Measurements from ENCODE around the gene HEXB. TPM values are rescaled to one million over a fixed set of nuclear protein-coding genes. Genes with fewer than 3 reads are reported as not detected.
A peak's percentile ranks its signal among the peaks of the same experiment; 100 is the strongest.

HEXB gene
- polyA plus RNA-seq (ENCODE audit: insufficient read length in 4 of 4): 100 to 1,000 TPM; 114 to 167 (median 142) TPM

DNA sequence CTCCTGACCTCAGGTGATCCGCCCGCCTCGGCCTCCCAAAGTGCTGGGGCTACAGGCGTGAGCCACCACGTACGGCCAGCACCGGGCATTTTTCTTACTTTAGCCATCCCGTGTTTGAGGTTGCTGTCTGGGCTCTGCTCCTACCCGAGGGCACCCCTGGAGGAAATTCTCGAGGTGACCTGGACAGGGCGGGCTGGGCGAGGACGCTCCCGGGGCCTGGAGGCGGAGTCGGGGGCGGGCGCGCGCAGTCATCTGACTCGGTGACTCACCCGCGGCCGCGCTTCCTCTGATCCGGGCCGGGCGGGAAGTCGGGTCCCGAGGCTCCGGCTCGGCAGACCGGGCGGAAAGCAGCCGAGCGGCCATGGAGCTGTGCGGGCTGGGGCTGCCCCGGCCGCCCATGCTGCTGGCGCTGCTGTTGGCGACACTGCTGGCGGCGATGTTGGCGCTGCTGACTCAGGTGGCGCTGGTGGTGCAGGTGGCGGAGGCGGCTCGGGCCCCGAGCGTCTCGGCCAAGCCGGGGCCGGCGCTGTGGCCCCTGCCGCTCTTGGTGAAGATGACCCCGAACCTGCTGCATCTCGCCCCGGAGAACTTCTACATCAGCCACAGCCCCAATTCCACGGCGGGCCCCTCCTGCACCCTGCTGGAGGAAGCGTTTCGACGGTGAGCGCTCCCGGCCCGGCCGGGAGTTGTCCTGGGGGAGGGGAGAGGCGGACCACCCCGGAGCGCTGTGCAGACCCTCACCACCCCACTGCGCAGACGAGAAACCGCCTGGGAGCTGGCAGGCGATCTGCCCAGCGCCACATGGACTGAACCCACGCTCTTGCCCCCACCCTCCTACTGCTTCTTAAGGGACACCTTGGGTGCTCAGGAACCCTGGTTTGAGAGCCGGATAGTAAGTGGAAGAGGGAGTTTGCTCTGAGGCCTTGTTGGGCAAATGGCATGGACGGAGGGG, at the start of gene HEXB:
Gene HEXB, plus strand, starts transcription at position 334 of the 952 bp plus-strand sequence. Its CDS starts 28 bp downstream, at position 362.
- peak in 3 of 4 donors; percentile 59 to 70 (median 65) for DNase-seq (ENCODE audit: low read depth in 4 of 4, low spot score in 2 of 4)

DNA sequence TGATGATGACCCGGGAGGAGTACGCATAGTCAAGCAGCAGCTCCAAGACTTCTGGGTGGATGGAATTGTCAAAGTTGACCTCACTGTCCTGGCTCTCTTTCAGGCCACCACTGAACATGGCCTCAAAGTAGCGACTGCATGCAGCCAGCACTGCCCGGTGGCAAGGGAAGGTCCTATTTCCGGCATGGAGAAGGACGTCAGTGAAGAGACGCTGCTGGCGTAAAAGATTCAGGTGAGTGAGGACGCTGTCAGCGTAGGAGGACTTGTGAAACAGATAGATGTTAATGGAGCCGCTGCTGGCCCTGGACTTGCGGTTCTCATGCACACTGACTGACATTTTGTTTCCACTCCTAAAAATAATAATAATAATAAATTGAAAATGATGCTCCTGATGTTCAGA, 48.9 kb upstream of the HEXB start:
- DNase-seq (ENCODE audit: low read depth in 4 of 4, low spot score in 2 of 4): no peak

DNA sequence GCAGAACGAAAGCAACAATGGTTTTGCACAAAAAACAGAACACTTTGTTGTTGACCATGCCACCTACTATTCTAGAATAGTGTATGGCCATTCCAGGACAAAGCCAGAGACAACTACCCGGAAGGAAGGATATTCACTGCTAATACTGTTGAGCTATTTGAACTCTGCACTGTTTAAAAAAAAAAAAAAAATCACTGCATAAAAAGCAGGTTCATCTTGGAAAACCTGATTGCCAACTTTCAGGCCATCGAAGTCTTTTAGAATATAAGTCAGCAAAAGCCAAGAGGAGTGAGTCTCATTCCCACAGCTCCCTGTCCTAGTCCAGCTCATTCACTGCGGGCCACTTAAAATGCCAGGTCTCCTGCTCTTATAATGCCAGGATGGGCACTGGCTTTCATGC, 48.5 kb upstream of the HEXB start:
- DNase-seq (ENCODE audit: low read depth in 4 of 4, low spot score in 2 of 4): no peak

DNA sequence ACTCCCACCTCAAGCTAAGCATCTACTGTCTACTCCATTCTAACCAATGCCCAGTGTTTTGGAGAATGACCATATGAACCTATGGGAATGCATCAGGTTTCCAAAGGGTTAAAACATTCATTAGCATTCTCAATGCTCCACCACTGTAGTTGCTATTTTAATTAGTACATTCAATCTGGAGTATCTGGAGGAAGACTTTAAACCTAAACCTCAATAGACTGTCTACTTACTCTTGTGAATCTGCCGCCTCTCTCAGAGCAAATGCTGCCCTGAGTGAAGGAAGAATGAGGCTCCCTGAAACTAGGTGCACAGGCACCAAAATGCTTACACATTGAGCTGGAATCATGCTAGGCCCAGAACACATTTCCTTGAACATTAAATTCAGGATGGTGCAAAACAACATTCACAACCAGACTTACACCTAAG, 46.5 kb upstream of the HEXB start:
- DNase-seq (ENCODE audit: low read depth in 4 of 4, low spot score in 2 of 4): no peak

DNA sequence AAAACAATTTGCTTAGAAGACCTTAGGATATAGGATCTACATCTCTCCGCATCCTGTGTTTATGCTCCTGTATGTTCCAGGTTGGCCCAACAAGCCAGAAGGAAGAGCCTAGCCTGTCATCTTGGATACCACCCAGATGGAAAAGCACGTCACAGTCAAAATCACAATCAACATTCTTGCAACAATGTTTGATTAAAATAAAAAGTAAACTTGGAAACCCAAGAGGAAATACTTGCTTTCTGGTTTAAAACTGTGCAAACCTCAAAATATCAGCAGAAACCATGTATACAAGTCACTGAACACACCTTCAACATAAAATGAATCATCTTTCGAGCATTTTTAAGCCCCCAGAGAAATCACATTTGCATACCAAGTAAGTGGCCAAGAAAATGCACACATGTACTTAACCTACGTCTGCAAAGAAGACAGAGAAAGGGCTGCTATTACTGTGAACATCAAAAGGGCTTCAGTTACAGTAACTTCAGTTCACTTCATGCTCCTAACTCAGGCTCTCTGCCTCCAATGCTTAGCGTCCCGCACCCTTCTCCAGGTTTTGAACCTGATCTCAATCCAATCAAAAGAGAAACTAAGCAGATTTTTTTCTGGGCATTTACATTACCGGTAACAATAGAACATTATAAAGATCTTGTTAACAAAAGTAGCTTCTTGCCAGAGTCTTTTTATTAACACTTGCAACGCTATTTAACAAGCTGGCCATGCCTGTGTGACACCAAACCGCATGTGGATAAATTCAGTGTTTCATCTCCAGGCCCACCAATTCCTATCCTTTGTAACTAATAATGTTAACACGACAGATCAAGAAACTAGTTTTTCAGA, 45.8 kb upstream of the HEXB start:
- no peak for DNase-seq (ENCODE audit: low read depth in 4 of 4, low spot score in 2 of 4)

DNA sequence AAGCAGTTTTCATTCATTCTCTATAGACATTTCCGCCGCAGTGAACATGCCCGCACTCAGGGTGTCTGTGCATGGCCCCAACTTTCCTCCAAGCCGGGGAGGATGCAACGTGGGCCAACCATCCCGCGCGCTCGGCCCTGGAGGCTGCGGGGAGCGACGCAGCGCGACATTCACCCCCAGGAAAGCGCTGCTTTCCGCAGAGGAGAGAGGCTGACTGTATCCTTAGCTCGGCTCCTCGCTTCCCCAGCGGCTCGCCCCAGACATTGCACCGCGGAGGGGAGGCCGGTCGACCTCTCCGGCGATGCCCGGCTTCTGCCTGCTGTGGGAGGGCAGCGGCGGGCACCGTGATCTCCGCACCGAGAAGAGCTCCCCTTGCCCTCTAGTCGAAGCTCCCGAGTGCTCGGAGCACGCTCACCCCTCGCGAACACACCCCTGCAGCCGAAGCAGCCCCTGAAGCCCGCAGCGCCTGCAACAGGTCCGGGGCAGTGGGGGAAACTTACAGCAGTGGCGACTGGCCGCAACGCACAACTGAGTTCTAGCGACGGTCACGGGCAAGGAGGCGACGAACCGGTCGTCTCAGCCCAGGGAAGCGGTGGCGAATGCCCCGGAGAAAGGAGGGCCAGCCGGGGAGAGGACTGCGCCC, 45.1 kb upstream of the HEXB start:
- no peak for DNase-seq (ENCODE audit: low read depth in 4 of 4, low spot score in 2 of 4)

DNA sequence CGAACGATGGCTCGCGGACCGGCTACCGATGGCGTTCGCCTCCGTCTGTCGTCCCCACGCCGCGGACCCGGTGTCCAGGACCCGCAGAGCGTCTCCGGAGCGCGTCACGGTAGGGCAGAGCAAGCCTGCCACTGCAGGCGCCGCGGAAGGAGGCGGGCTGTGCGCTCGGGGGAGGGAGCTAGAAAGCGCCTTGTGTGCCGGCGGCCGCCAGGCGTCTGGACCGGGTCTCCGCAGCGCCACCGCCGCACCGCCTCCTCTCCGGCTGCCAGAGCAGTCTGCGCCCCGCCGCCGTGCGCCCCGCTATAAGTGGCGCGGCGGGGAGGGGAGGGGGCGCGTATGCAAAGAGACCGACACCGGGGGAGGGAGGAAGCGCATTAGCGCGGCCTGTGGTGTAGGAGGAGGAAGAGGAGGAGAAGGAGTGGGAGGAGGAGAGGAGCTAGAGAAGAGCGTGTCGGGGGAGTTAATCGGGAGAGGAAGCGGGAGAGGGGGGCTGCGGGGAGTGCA, 44.5 kb upstream of the HEXB start, which contains the start of gene ENC1:
Gene ENC1, minus strand, starts transcription at position 279 of the 504 bp plus-strand sequence. CDS start 4,243 bp downstream, outside the sequence.
- DNase-seq (ENCODE audit: low read depth in 4 of 4, low spot score in 2 of 4): peak in 3 of 4 donors; percentile 83 to 94 (median 92)

DNA sequence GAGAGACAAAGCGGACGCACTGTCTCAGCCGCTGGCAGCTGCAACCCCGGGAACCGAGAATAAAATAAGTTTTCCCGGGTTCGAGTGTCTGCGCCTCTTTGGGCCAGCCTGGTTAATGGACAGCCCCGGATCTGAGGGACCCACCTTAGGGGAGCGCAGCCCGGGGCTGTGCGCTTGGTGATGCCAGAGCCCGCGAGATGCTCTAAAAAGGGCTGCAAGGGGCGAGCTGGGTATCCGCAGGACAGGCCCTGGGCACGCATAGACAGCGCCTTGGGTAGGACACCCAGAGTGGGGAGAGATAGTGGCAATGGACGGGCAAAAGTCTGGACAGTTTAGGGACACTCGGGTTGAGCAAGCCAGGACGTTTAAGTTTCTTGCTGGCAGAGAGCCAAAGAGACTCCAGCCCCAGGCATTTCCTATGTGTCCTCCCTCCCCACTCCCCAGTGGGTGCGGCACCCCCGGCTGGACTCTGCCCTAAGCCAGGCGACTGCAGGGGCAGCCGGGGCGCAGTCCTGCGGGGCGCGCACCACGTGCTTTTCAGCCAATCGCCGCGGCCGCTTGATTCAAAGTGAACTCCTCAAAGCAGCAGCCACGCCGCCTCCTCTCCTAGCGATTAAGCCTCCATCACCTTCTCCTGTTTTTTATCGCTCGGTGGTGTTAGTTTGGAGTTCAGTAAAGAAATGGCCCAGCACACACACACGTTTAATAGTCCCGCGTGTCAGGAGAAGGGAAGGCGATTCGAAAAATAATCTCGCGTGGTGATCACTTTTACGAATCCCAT, 43.9 kb upstream of the HEXB start:
- peak in 2 of 4 donors; percentile 73 to 79 for DNase-seq (ENCODE audit: low read depth in 4 of 4, low spot score in 2 of 4)

DNA sequence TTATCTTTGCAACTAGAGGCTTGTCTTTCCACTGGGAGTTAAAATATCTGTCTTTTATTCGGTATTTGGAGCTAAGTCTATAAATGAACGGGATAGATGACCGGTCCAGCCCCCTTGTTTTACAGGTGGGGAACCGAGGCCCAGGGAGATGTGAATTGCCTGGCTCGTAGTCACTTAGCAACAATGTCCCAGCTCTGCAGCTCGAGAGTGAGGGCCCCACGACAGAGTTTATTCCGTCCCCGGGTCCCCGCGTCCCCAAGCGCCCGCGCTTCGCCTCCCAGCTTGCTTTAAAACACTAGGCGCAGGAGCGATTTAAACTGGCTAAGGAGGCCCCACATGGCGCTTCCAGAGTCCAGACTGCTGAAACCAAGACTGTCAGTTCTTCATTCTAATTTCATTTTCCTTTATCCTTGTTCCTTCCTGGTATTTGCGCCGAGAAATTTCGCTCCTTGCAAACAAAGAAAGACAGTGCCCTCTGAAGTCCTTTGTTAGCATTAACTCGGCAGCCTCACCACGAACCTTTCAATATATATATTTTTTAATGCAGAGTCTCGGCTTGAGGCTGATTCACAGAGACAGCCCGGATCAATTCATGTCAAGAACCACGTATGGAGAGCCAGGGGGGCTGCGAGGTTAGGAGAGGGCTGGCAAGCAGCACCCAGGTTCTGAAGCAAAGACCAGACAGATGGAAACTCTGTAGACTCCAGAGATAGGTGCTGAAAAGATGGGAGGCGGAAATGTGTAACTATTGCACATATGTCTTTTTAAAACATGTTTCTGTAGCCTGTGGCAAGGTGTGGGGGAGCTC, 43.1 kb upstream of the HEXB start:
- peak in 3 of 4 donors; percentile 73 to 82 (median 75) for DNase-seq (ENCODE audit: low read depth in 4 of 4, low spot score in 2 of 4)

DNA sequence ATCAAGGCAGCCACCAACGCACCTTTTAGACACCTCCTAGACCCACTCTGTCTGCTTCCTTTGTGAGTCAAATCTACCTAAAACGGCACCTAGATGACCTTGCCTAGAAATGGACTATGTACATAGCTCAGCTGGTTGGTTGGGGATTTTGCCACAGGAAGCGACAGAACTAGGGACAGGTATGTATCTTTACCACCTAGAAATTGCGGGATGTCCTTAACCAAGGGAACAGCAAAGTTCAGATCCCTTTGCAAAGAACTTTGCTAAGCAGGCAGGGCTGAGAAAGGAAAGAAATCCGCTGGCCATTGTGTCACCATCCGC, 42.5 kb upstream of the HEXB start:
- DNase-seq (ENCODE audit: low read depth in 4 of 4, low spot score in 2 of 4): no peak

DNA sequence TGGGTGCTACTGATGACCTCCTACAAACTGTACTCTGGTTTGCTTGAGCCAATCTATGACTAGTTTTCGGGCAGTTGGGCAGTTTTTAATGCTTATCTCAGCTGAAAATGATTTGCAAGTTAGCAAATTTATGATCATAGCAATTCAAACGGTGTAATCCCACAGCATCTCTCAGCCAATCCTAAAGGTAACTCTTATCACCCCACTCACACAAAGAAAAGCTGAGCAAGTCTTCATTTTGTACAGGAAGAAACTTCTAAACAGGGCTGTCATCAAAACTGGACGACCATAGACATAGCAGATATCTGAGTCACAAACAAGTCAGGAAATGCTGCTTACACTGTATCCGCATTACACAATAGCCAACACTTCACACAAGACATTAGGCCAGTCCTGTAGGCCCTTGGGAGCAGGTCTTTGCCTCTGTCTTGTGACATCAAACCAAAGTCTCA, 41.9 kb upstream of the HEXB start:
- no peak for DNase-seq (ENCODE audit: low read depth in 4 of 4, low spot score in 2 of 4)

DNA sequence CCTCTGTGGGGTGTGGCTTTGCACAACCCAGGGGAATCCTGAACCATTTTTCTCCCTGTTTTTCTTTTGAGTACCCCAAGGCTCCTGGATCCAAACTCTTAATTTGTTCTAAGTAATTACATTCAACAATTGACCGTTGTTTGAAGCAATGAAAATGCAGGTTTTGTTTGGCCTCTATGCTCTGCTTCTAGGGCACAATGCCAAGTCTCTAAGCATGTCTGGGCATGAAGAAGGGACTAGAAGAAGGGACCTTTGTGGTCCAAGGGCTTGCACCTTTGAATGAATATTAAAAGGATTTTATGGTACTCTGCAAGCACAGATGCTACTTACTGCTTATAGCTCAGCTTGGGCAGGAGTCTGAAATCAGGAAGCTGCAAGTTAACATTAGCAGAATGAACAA, 37.9 kb upstream of the HEXB start:
- no peak for DNase-seq (ENCODE audit: low read depth in 4 of 4, low spot score in 2 of 4)

DNA sequence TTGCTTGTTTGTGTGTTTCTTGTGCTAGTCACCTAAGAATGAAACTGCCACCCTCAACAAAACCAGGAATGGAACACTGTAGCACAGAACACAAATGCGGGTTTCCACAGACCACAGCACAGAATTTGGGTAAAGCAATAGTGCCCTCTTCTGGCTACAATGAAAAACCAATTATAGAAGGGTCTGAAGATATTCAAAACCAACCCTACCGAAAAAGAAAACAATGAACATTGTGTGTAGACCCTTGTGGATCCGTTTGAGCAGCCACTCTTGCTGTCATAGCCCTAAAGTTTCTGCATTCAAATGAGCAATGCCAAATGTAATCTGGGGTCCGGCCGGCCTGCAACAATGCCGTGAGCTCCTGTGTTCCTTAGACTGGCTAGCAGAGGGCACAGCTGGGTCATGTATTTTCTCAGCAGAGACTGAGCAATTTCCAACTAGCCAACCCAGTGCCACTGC, 36.2 kb upstream of the HEXB start:
- peak in 1 of 4 donors; percentile 55 for DNase-seq (ENCODE audit: low read depth in 4 of 4, low spot score in 2 of 4)

DNA sequence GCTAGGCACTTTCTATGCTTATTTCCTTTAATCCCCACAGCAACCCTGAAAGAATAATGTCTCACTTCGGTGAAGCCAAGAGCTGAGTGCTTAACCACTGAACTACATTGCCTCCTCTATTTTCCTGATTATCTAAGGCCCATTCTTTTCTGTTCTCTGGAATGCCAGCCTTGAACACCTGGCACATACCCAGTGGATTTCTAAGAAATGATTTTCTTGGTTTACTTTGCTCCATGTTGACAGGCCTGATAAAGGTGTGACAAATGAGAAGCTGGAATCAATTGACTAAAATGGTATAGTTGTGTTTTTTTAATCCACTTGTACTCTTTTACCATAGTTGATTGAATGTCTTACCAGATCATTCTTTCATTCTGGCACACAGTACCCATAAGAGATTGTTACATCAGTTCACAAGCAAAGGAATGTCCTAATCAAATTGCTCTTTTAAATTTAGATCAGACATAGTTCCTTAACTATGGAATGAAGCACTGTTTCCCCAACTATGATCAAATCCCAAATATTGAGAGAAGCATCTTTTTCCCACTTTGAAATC, 35.5 kb upstream of the HEXB start:
- no peak for DNase-seq (ENCODE audit: low read depth in 4 of 4, low spot score in 2 of 4)

DNA sequence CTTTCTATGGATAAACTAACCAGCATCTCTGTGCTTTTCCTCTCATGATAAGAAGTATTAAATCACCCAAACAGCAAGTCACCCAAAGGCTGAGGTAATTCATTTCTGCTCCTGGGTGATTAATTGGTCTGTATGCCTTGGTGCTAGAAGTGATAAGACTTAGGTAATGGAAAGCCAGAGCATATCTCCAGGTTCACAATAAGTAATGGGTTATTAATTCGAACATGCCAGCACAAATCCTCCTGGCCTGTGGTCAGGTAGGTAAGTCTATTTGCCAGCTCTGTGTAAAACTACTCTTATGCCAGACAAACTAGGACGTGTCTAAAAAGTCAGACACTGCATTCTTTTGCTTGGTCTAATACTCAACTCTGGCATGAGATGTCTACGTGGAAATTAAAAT, 33.3 kb upstream of the HEXB start:
- no peak for DNase-seq (ENCODE audit: low read depth in 4 of 4, low spot score in 2 of 4)

DNA sequence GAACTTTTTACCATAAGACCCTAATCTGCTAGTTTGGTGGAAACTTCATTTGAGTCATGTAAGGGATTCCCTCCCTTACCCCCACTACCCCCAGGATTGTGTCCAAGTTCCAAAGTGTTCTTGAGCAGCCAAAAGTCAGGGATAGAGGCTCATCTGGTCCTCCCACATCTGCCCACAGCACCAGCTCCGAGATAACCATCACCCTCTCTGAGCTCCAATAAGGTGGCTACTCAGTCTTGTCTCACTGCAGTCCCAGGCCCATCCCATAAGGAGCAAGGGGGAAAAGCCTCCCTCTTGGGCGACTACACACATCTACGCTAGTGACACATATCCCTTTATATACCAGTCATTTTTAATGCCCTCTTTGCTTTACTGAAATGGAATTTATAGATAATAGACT, 32.5 kb upstream of the HEXB start:
- no peak for DNase-seq (ENCODE audit: low read depth in 4 of 4, low spot score in 2 of 4)

DNA sequence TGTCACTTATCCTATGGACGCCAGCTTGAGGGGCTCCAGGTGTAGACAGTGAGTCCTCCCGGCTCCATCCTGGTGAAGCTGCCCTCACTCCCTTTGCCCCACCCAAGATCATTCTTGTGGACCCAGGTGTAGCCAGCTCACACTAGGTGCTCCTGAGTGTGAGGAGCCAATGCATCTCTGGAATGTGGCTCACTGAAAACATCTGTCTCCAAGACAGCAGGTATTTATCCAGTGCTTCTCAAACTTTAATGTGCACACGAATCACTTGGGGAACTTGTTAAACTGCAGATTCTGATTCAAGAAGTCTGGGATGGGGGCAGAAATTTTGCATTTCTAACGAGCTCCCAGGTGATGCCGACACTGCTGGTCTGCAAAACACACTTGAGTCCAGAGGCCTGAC, 31.0 kb upstream of the HEXB start:
- DNase-seq (ENCODE audit: low read depth in 4 of 4, low spot score in 2 of 4): no peak

DNA sequence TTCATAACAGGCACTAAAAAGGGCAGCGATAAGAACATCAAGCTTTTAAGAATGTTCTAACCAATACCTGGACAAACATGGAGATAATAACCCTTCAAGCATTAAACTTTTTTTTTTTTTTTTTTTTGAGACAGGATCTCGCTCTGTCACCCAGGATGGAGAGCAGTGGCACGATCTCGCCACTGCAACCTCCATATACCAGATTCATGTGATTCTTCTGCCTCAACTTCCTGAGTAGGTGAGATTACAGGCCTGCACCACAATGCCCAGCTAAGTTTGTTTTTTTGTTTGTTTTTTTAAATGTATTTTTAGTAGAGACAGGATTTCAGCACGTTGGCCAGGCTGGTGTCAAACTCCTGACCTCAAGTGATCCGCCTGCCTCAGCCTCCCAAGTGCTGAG, 29.8 kb upstream of the HEXB start:
- no peak for DNase-seq (ENCODE audit: low read depth in 4 of 4, low spot score in 2 of 4)

DNA sequence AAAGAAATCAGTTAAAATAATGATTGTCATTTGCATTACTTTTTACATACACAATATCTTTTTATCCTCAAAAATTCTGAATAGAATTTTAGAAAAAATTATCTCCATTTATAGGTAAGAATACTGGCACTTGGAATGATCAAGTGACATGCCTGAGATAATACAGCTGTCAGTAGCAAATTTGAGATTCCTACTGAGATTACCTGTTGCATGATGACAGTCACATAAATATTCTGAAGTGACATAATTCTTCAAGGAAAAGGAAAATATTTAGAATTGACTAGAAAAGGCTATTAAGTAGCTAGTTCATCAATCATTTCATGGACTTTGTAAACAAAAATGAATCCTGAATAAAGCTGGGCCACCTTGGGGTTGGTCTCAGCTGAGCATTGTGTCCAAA, 29.3 kb upstream of the HEXB start:
- no peak for DNase-seq (ENCODE audit: low read depth in 4 of 4, low spot score in 2 of 4)

Measured in left renal cortex interstitium (tissue), 4 donors.